Activated CD4-positive, alpha-beta memory T cell treated with anti-CD3 and anti-CD28 coated beads, Interleukin-2, amount 10 ng/mL, durations not matched to agents 7 days and 5 days (primary cell): ENCODE results near the gene MARCKS. TPM values are rescaled to one million over a fixed set of nuclear protein-coding genes. Genes with fewer than 3 reads are reported as not detected.

Source experiments
- CTCF ChIA-PET: fragments of 350-600 bp; sonication (Branson Sonifier 250); formaldehyde crosslinking; loops from one replicate; lab custom pipeline; 2021; ENCODE audit warnings: antibody characterized with exemption, inconsistent platforms; lab: Charles Lee
- POLR2A ChIA-PET: fragments of 350-600 bp; sonication (Branson Sonifier 250); formaldehyde crosslinking; loops from one replicate; lab custom pipeline; 2021; ENCODE audit warnings: antibody characterized with exemption; lab: Charles Lee
- DNase-seq: peaks from one replicate; pipeline ENCODE4 v3.0.0-alpha.2; 2020
- H3K27ac Mint-ChIP-seq: one replicate; pipeline ENCODE4 v1.8.0; 2021; ENCODE audit warnings: mild to moderate bottlenecking, mixed read lengths
- H3K27me3 Mint-ChIP-seq: one replicate; pipeline ENCODE4 v1.8.0; 2021; ENCODE audit warnings: mixed read lengths
- H3K36me3 Mint-ChIP-seq: one replicate; pipeline ENCODE4 v1.8.0; 2021; ENCODE audit warnings: low read depth, mixed read lengths
- H3K4me1 Mint-ChIP-seq: one replicate; pipeline ENCODE4 v1.8.0; 2021; ENCODE audit warnings: mixed read lengths
- H3K4me3 Mint-ChIP-seq: one replicate; pipeline ENCODE4 v1.8.0; 2021; ENCODE audit warnings: mild to moderate bottlenecking, mixed read lengths
- H3K9me3 Mint-ChIP-seq: one replicate; pipeline ENCODE4 v1.8.0; 2021; ENCODE audit warnings: mixed read lengths
- total RNA-seq, 2 experiments: library from RNA; stranded (reverse); gene quantifications; one replicate each; pipeline ENCODE4 v1.2.3, GENCODE V29; 2021

The MARCKS gene
- total RNA-seq, 2 experiments from 2014 or later, result 0.05 TPM; not detected in 1

DNA sequence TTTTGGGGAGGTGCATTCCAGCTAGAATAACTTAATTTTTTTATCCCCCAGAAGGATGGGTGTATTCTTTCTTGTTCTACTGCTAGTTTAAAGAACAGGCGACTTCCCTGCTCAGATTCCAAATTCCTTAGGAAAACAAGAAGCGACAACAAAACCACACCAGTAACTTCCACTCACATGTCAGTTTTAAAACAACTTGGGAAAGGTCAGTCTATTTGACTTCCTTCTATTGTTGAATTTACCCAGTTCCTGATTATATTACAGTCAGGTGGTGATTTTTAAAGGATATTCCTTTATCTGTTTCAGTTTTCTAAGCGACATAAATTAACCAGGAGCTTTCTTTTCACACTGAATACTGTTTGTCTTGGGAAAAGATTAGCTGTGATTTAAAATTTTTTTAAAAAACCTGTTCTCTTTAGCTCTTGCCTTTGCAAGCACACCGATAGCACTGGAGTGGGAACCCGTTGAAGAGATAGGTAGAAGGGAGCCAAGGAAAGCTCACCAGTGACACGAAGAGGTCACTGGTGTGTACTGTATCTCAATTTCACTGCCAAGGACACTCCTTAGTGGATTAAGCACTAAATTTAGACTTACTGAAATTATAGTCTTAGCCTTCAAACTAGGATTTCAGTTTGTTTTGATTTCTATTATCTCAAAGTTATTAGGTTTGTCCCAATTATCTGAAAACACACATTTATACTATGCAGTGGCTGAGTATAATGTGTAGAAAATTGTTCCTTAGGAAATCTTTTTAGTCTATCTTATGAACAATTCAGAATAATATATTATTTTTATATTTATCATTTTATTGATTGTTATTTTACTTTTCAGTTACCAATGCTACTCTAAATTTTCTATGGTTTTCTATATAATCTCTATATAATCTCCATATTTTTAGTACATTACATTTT lies 22.3 kb downstream of the MARCKS start:
- Mint-ChIP-seq H3K4me3 (no peak overlapping the region), H3K4me1 (no peaks in the 10 kb centered on the region), H3K27ac (no peak overlapping the region), H3K9me3 (no peaks in the 10 kb centered on the region), H3K36me3 (no peaks in the 10 kb centered on the region), H3K27me3 (peaks cover 32% of the 10 kb centered on the region)
- ChIA-PET CTCF (interaction anchor here (0.6 kb wide), 1 partner anchor 249 kb away, joined by 3 read pairs; no protein-coding TSS in a partner anchor), POLR2A (no interaction called here)
- no peak for DNase-seq

DNA sequence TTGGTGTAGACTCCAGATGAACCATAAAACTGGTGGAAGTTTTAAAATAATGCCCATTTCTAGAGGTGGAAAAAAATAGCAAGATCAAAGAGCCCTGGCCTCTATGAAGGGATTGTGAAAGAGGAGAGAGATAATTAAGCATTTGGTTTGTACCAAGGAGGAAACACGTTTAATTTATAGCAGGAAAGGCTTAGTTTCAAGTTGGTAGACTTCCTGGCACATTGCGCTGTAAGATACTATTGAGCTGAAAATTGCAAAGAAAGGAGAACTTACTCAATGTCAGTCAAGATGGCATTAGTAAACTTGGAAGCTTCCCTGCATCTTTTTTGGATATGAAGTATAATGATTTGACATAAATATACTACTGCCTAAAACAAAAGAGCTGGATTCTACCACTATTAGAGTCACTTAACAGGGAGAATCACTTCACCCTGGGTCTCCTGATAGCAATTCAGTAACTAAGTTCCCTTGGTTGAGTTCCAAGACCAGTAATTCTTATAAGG lies 24.4 kb downstream of the MARCKS start:
- Mint-ChIP-seq H3K27ac (no peak overlapping the region), H3K27me3 (peaks cover 30% of the 10 kb centered on the region), H3K4me1 (no peaks in the 10 kb centered on the region), H3K4me3 (no peak overlapping the region), H3K36me3 (no peaks in the 10 kb centered on the region), H3K9me3 (no peaks in the 10 kb centered on the region)
- CTCF ChIA-PET, result no interaction called here
- POLR2A ChIA-PET, result no interaction called here
- DNase-seq, result no peak

DNA sequence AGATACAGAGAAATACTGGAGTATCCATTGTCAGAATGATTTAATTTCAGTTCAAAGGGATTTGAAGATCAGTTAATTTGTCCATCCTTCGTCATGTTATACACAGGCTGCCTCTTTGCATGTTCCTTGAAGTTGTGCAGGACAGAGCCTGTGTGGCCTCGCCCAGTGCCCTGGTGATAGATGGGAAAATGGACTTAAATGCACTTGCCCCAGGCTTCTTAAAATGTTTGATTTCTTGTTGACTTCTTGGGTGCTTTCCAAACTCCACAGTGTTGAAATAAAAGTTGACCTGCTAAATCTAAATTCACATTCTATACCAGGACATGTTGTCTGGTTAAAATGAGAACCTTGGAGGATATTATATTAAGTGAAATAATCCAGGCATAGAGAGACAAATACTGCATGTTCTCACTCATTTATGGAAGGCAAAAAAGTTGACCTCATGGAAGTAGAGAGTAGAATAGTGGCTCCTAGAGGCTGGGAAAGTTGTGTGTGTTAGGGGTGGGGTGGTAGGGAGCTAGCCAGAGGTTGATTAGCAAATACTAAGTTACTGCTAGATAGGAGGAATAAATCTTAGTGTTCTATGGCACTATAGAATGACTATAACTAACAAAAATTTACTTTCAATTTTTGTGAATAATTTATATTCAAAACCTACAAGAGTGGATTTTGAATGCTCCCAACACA lies 25.3 kb downstream of the MARCKS start:
- POLR2A ChIA-PET, result no interaction called here
- Mint-ChIP-seq H3K4me3 (no peak overlapping the region), H3K4me1 (no peaks in the 10 kb centered on the region), H3K27ac (no peak overlapping the region), H3K9me3 (no peaks in the 10 kb centered on the region), H3K27me3 (peaks cover 27% of the 10 kb centered on the region), H3K36me3 (no peaks in the 10 kb centered on the region)
- CTCF ChIA-PET, result no interaction called here
- DNase-seq, result no peak

GRCh38 chr6:113884011-113884410 lies 26.9 kb downstream of the MARCKS start:
- POLR2A ChIA-PET, result no interaction called here
- Mint-ChIP-seq H3K27ac (no peak overlapping the region), H3K9me3 (no peaks in the 10 kb centered on the region), H3K4me3 (no peak overlapping the region), H3K27me3 (peaks cover 21% of the 10 kb centered on the region), H3K4me1 (no peaks in the 10 kb centered on the region), H3K36me3 (no peaks in the 10 kb centered on the region)
- CTCF ChIA-PET, result no interaction called here
- DNase-seq, result no peak

DNA sequence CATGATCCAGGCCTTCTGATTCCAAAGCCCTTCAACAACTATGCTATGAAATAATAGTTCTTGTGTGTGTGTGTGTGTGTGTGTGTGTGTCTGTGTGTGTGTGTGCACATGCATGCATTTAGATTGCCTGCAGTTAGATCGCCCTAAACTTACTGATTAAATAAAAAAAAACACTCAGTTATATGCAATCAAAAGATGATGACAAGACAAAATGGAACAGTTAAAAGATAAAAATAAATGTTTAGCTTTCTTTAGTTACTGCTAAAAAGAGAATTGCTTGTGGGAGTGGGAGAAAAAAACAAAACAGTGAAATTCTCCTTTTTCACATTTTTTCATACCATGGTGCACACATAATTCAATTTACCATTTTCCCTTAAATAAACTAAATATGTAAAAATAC lies 29.4 kb downstream of the MARCKS start:
- no peaks in the 10 kb centered on the region for H3K36me3 Mint-ChIP-seq
- H3K4me1 Mint-ChIP-seq, result no peaks in the 10 kb centered on the region
- H3K4me3 Mint-ChIP-seq, result no peak overlapping the region
- DNase-seq, result no peak
- peaks cover 11% of the 10 kb centered on the region for H3K27me3 Mint-ChIP-seq
- H3K9me3 Mint-ChIP-seq, result no peaks in the 10 kb centered on the region
- POLR2A ChIA-PET, result no interaction called here
- CTCF ChIA-PET, result no interaction called here
- no peak overlapping the region for H3K27ac Mint-ChIP-seq

GRCh38 chr6:113888493-113888892 lies 31.3 kb downstream of the MARCKS start:
- H3K9me3 Mint-ChIP-seq, result no peaks in the 10 kb centered on the region
- H3K27me3 Mint-ChIP-seq, result peaks cover 11% of the 10 kb centered on the region
- H3K36me3 Mint-ChIP-seq, result no peaks in the 10 kb centered on the region
- H3K4me1 Mint-ChIP-seq, result no peaks in the 10 kb centered on the region
- CTCF ChIA-PET, result no interaction called here
- no peak for DNase-seq
- POLR2A ChIA-PET, result no interaction called here
- no peak overlapping the region for H3K27ac Mint-ChIP-seq
- no peak overlapping the region for H3K4me3 Mint-ChIP-seq

GRCh38 chr6:113888956-113889630 lies 31.9 kb downstream of the MARCKS start:
- H3K27me3 Mint-ChIP-seq, result peaks cover 12% of the 10 kb centered on the region
- CTCF ChIA-PET, result interaction anchor here (0.6 to 1.4 kb wide), 2 partner anchors 19 to 143 kb away, joined by 3 to 4 read pairs; no protein-coding TSS in a partner anchor
- H3K9me3 Mint-ChIP-seq, result no peaks in the 10 kb centered on the region

GRCh38 chr6:113893451-113893850 lies 36.3 kb downstream of the MARCKS start:
- POLR2A ChIA-PET, result no interaction called here
- Mint-ChIP-seq H3K27me3 (peaks cover 8% of the 10 kb centered on the region), H3K4me1 (no peaks in the 10 kb centered on the region), H3K4me3 (no peak overlapping the region), H3K27ac (no peak overlapping the region), H3K9me3 (no peaks in the 10 kb centered on the region), H3K36me3 (no peaks in the 10 kb centered on the region)
- CTCF ChIA-PET, result no interaction called here
- DNase-seq, result no peak

More at GRCh38 chr6:113888956-113889630, 31.9 kb downstream of the MARCKS start:
- POLR2A ChIA-PET, result no interaction called here
- DNase-seq, result no peak
- Mint-ChIP-seq H3K27ac (no peak overlapping the region), H3K4me3 (no peak overlapping the region), H3K4me1 (no peaks in the 10 kb centered on the region), H3K36me3 (no peaks in the 10 kb centered on the region)

- Mint-ChIP-seq H3K27me3 (peaks cover 8% of the 10 kb centered on the region), H3K9me3 (no peaks in the 10 kb centered on the region), H3K36me3 (no peaks in the 10 kb centered on the region), H3K4me1 (no peaks in the 10 kb centered on the region), H3K4me3 (no peak overlapping the region), H3K27ac (no peak overlapping the region)
- no peak for DNase-seq
- ChIA-PET CTCF (no interaction called here), POLR2A (no interaction called here)
These were observed 36.7 kb downstream of the MARCKS start for GRCh38 chr6:113893866-113894265.

GRCh38 chr6:113894712-113895674 lies 37.8 kb downstream of the MARCKS start:
- CTCF ChIA-PET, result no interaction called here
- no peaks in the 10 kb centered on the region for H3K9me3 Mint-ChIP-seq
- no peak overlapping the region for H3K27ac Mint-ChIP-seq
- no peaks in the 10 kb centered on the region for H3K36me3 Mint-ChIP-seq
- no peaks in the 10 kb centered on the region for H3K4me1 Mint-ChIP-seq
- H3K4me3 Mint-ChIP-seq, result no peak overlapping the region
- H3K27me3 Mint-ChIP-seq, result peaks cover 8% of the 10 kb centered on the region
- DNase-seq, result no peak
- POLR2A ChIA-PET, result no interaction called here

DNA sequence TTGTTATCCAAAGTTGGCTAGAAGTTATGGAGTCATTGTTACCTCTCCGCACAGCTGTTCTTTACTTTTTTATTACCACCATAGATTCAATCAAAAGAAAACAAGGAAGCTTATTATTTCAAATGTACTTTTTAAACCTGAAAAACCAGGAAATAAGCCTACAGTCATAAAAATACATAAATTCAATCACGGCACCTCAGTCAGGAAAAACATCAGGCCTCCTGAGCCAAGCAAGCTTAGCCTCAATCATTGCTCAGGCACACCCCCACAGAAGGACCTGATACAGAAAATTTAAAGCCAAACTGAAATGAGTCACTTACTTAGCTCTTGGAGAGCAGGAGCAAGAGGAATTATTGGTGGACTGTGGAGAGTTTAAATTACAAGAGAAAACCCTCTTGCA lies 44.3 kb downstream of the MARCKS start:
- Mint-ChIP-seq H3K36me3 (no peaks in the 10 kb centered on the region), H3K27me3 (peaks cover 1% of the 10 kb centered on the region), H3K9me3 (no peaks in the 10 kb centered on the region), H3K4me3 (no peak overlapping the region), H3K27ac (no peak overlapping the region), H3K4me1 (no peaks in the 10 kb centered on the region)
- no peak for DNase-seq
- ChIA-PET CTCF (no interaction called here), POLR2A (no interaction called here)

DNA sequence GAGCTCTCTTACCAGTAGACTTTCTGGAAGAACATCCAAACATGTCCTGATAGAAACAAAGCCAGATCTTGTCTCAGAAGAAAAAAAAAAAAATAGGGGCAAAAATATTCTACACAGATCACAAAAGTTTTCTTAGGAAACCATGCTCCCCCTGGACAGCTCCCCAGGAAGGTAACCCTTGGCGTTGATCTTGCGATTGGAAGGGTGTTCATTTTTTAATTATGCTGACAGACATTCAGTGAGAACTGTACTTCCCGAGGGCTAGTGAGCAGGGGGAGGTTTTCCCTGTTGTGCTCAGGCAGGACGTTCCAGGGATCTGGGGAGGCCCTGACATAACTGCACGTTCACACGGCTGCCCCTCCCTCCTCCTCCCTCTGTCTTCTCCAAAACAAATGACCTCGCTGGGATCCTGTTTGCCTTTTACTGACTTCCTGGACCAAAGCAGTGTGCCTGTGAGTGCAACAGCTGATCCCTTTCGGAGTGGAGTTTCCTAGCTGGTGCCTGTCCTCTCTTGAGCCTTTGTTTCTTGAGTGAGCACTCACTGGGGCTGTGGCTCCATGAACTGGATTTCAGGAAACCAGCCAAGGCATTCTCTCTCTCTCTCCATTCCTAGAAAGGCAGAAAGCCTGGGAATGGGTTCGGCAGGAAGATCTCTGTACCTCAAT lies 46.7 kb downstream of the MARCKS start:
- ChIA-PET CTCF (no interaction called here), POLR2A (no interaction called here)
- H3K27ac Mint-ChIP-seq, result no peak overlapping the region
- no peak for DNase-seq
- H3K27me3 Mint-ChIP-seq, result peaks cover 1% of the 10 kb centered on the region
- H3K4me1 Mint-ChIP-seq, result no peaks in the 10 kb centered on the region
- no peaks in the 10 kb centered on the region for H3K36me3 Mint-ChIP-seq
- no peak overlapping the region for H3K4me3 Mint-ChIP-seq
- H3K9me3 Mint-ChIP-seq, result no peaks in the 10 kb centered on the region
